ENCODE measurements around the gene CACNB4.

The CACNB4 gene

GRCh38 chr2:152088006-152088405, 10.8 kb downstream of the CACNB4 start:
- DNase-seq (ENCODE audit: low spot score): no peak

DNA sequence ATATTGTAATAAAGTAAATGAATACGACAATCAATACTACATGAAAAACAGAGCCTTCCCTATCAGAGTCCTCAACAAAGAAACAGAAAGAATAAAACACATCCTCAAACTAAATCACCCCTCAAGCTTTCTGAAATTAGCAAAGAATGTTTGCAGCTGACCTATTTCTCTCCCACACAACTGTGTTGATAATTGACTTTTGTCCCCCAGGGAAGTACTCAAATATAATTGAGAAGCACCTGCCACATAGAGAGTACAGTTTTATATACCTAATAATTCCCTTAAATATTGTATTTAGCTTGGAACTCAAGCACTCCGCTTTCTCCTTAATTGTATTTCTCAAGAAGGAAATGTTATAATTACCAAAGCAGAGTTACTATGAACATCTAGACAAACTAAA, 12.6 kb downstream of the CACNB4 start:
- DNase-seq (ENCODE audit: low spot score): no peak

- no peak for DNase-seq (ENCODE audit: low spot score)
Measured at GRCh38 chr2:152084076-152084475, 14.8 kb downstream of the CACNB4 start.

- no peak for DNase-seq (ENCODE audit: low spot score)
Measured at GRCh38 chr2:152083202-152083875, 15.5 kb downstream of the CACNB4 start.

GRCh38 chr2:152078662-152079061, 20.2 kb downstream of the CACNB4 start:
- no peak for DNase-seq (ENCODE audit: low spot score)

DNA sequence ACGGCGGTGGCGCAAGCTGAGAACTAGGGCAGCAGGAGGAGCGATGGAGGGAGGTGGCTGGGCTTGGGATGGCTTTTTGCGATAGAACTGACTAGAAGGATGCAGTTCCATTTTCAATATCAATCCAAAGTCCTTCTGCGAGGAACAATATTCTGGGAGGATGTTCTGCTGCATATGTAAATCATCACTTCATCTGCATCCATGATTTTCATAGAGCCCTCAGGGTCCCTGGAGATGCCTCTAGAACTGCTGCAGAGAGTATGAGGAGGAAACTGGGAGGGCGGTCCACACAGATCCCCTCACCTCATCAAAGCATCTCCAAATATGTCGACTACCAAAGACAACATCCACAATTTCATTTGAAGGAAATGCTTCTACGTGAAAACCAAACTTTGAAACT, 20.8 kb downstream of the CACNB4 start:
- no peak for DNase-seq (ENCODE audit: low spot score)

DNA sequence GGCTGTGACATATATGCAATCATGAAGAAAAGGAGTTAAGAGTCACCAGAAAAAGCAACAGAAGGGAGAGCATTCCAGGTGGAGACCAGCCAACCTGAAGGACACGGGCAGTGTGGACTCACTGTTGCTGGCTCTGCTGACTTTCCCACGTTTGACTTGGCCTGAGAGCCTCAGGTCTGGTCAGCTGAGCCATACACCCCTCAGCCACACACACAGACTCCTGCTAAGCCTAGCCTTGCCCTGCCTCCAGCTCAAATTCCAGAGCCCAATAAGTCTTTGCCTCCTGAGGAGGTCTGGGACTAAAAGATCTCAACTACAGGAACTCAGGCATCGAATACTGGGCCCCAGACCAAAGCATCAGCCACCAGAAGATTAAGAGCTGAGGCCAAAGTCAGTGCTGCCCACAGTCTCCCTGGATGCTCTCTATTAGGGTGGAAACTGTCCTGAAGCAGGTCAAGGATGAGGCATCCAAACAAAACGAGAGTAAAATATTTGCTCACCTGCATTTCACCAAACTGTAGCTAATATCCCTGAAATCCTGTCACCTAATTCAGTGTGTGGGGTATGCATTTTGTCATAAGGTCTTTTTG, 23.3 kb downstream of the CACNB4 start:
- DNase-seq (ENCODE audit: low spot score): no peak

DNA sequence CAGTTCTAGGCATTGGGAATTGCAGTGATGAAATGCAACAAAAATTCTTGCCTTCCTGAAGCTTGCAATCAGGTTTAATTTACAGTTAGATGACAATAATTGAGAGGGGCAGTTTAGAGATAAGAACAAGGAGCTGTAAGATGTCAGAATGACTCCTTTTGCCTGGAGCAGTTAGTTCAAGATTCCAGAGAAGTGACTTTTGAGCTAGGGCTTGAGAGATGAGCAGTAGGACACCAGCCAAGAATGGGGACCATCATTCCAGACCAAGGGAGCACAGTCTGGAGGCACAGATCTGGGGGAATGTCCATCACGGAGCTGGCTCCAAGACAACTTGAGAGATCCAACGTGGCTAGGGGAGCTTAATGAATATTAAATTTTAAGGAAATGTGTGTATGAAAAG, 26.8 kb downstream of the CACNB4 start:
- no peak for DNase-seq (ENCODE audit: low spot score)

GRCh38 chr2:152071518-152071917, 27.3 kb downstream of the CACNB4 start:
- DNase-seq (ENCODE audit: low spot score): no peak

GRCh38 chr2:152071092-152071491, 27.8 kb downstream of the CACNB4 start:
- DNase-seq (ENCODE audit: low spot score): no peak

GRCh38 chr2:152068226-152068625, 30.6 kb downstream of the CACNB4 start:
- DNase-seq (ENCODE audit: low spot score): no peak

GRCh38 chr2:152067823-152068222, 31.0 kb downstream of the CACNB4 start:
- DNase-seq (ENCODE audit: low spot score): no peak

DNA sequence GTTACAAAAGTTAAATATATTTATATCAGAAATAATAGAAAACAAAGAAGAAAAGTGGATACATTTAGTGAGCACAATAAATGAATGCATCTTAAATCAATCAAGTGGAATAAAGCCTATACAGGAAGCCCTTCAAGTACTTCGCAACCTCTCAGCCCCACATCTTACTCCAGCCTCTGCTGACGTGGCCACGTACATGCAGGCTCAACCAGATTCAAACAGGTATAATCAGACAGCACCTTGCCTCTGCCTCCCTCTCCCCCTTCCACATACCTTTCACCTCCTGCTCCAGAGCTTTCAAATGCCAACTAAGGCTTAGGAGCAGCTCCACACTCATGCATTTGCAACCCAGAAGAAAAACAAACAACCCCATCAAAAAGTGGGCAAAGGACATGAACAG, 32.9 kb downstream of the CACNB4 start:
- DNase-seq (ENCODE audit: low spot score): no peak

DNA sequence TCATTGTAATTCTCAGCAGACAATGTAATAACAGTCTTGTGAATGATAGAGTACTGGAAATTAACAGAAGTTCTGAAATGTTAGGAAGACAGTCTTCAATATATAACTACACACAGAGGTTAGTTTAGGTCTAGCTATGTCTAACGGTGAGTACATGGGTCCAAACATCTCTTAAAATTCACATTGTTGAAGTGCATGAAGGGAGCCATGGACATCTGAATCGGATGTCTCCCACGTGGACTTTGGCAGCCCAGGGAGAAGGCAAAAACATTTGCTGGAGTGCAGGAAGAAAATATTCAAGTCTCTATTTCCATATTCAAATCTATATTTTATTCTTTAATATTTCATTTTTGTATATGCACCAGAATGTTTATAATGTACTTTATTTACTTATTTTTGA, 34.8 kb downstream of the CACNB4 start:
- DNase-seq (ENCODE audit: low spot score): no peak

- DNase-seq (ENCODE audit: low spot score): no peak
Measured at GRCh38 chr2:152063325-152063924, 35.4 kb downstream of the CACNB4 start.

GRCh38 chr2:152062125-152063091, 36.4 kb downstream of the CACNB4 start:
- DNase-seq (ENCODE audit: low spot score): peak; percentile 92

DNA sequence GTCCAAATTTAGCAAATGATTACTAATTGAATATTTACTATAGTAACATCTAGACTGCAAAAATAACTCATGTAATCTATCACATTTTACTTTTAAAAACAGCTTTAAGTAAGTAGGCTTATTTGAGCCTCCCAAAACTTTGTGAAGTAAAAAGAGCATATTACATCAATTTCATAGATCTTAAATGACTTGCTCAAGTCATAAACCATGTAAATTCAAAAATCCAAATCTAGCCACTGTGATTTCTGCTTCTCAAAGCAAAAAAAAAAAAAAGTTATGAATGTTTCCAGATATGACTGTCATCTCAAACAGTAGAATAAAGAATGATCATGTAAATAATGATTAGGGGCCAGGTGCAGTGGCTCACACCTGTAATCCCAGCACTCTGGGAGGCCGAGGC, 37.5 kb downstream of the CACNB4 start:
- no peak for DNase-seq (ENCODE audit: low spot score)

- DNase-seq (ENCODE audit: low spot score): no peak
Measured at GRCh38 chr2:152058655-152059054, 40.2 kb downstream of the CACNB4 start.

DNA sequence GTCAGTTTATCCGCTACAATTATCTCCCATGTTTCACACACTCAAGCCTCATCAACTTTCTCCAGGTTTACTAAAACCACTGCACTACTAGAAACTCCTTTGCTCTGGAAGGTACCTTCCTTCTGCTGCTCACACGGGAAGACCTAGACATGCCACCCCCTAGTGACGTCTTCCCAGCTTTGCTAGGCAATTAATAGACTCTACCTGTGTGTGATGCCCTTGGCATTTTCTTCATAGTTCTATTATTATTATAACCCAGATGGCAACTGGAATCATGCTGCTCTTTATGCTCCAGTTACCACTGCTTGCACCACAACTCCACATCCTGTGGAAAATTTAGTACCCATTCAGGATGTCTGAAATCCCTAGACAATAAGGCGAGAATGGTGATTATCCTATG, 42.4 kb downstream of the CACNB4 start:
- no peak for DNase-seq (ENCODE audit: low spot score)

- DNase-seq (ENCODE audit: low spot score): no peak
Measured at GRCh38 chr2:152055366-152056108, 43.3 kb downstream of the CACNB4 start.

DNA sequence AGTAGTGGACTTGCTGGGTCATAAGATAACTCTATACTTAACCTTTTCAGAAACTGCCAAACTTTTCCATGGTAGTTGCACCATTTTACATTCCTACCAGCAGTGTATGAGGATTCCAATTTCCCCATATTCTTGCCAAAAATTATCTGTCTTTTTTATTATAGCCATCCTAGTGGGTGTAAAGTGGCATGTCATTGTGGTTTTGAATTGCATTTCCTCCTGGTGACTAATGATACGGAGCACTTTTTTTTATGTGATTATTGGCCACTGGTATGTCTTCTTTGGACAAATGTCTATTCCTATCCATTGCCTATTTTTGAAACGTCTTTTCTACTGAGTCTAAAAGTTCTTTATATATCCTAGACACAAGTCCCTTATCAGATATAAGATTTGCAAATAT, 44.3 kb downstream of the CACNB4 start:
- DNase-seq (ENCODE audit: low spot score): peak; percentile 67

GRCh38 chr2:152051436-152051835, 47.4 kb downstream of the CACNB4 start:
- DNase-seq (ENCODE audit: low spot score): no peak

Measured in AG08395 (cell line).